ENCODE measurements around the gene THSD4. TPM values are rescaled to one million over a fixed set of nuclear protein-coding genes. Genes with fewer than 3 reads are reported as not detected.

Gene THSD4
- total RNA-seq (10 to 100 TPM; 28.8 to 42.4 TPM), polyA plus RNA-seq (1 to 10 TPM; 6.0 to 8.2 TPM)
- long read RNA-seq, donor 1, partial matches to known transcripts: 20 of 20 reads
- long read RNA-seq, donor 1, other reads (novel, unspliced or antisense): 0 of 20 reads
- long read RNA-seq, donor 2, partial matches to known transcripts: 62 of 63 reads
- long read RNA-seq, donor 2, other reads (novel, unspliced or antisense): 0 of 63 reads
- long read RNA-seq, donor 3, partial matches to known transcripts: 7 of 7 reads
- long read RNA-seq, donor 3, other reads (novel, unspliced or antisense): 0 of 7 reads
- long read RNA-seq, donor 4: 0 reads
- long read RNA-seq, donor 5, full-length matches to known transcripts: 1 of 6 reads
- long read RNA-seq, donor 5, partial matches to known transcripts: 5 of 6 reads
- long read RNA-seq, donor 5, other reads (novel, unspliced or antisense): 0 of 6 reads

GRCh38 chr15:71114887-71115566, at the start of gene THSD4:
THSD4 (plus strand) TSS chr15:71115471.
- H3K27me3 ChIP-seq (ENCODE audit: control insufficient read depth in 3 of 3, insufficient read depth in 3 of 3, low read length in 2 of 3): peaks cover 0 to 3% (median 2%) of the 10 kb centered on the region in 3 donors
- H3K36me3 ChIP-seq (ENCODE audit: control insufficient read depth in 4 of 4, insufficient read depth in 4 of 4, low read length in 4 of 4): no peaks in the 10 kb centered on the region
- no peaks in the 10 kb centered on the region for H3K9me3 ChIP-seq (ENCODE audit: control insufficient read depth in 4 of 4, insufficient read depth in 3 of 4, low read length in 3 of 4)
- H3K9ac ChIP-seq (ENCODE audit: insufficient read depth in 1 of 2, low read length in 2 of 2): peak within 1 kb of the TSS in 1 of 2 donors; percentile 14
- peak within 1 kb of the TSS; percentile 88 to 92 for H3K27ac ChIP-seq (ENCODE audit: low read depth in 1 of 2, low read length in 1 of 2)
- H3K4me1 ChIP-seq (ENCODE audit: control insufficient read depth in 5 of 5, insufficient read depth in 5 of 5, low read length in 5 of 5): peaks cover 0 to 30% (median 9%) of the 10 kb centered on the region in 5 donors
- peak; percentile 57 for TF ChIP-seq CTCF (IDR thresholded peaks at IDR 0.05; ENCODE audit: control extremely low read depth, extremely low read depth)
- peak; percentile 78 for ATAC-seq (ENCODE audit: insufficient read depth, low FRiP score)
- H3K4me3 ChIP-seq: peak within 1 kb of the TSS; percentile 54
- peak; percentile 79 to 87 (median 84) for DNase-seq
- WGBS, 2 donors: 12 to 13% methylated on average over 46 to 52 of the region's 52 CpGs

- Histone ChIP-seq H3K9ac (ENCODE audit: insufficient read depth in 1 of 2, low read length in 2 of 2) (no peak overlapping the region), H3K27ac (ENCODE audit: low read depth in 1 of 2, low read length in 1 of 2) (no peak overlapping the region), H3K4me1 (ENCODE audit: control insufficient read depth in 5 of 5, insufficient read depth in 5 of 5, low read length in 5 of 5) (peaks cover 0 to 8% (median 2%) of the 10 kb centered on the region in 5 donors), H3K9me3 (ENCODE audit: control insufficient read depth in 4 of 4, insufficient read depth in 3 of 4, low read length in 3 of 4) (no peaks in the 10 kb centered on the region), H3K36me3 (ENCODE audit: control insufficient read depth in 4 of 4, insufficient read depth in 4 of 4, low read length in 4 of 4) (no peaks in the 10 kb centered on the region), H3K27me3 (ENCODE audit: control insufficient read depth in 3 of 3, insufficient read depth in 3 of 3, low read length in 2 of 3) (no peaks in the 10 kb centered on the region), H3K4me3 (no peak overlapping the region)
- TF ChIP-seq CTCF (IDR thresholded peaks at IDR 0.05; ENCODE audit: control extremely low read depth, extremely low read depth): no peak
- ATAC-seq (ENCODE audit: insufficient read depth, low FRiP score) (no peak), DNase-seq (peak in 2 of 3 donors; percentile 47 to 83)
- WGBS, 2 donors: 84 to 91% methylated on average over 5 of the region's 5 CpGs
Measured at GRCh38 chr15:71066983-71067382, 48.3 kb upstream of the THSD4 start.

- H3K27ac ChIP-seq (ENCODE audit: low read depth in 1 of 2, low read length in 1 of 2): no peak overlapping the region
- no peaks in the 10 kb centered on the region for H3K9me3 ChIP-seq (ENCODE audit: control insufficient read depth in 4 of 4, insufficient read depth in 3 of 4, low read length in 3 of 4)
- no peaks in the 10 kb centered on the region for H3K27me3 ChIP-seq (ENCODE audit: control insufficient read depth in 3 of 3, insufficient read depth in 3 of 3, low read length in 2 of 3)
- no peak overlapping the region for H3K9ac ChIP-seq (ENCODE audit: insufficient read depth in 1 of 2, low read length in 2 of 2)
- no peak overlapping the region for H3K4me3 ChIP-seq
- WGBS, 2 donors: 73 to 82% methylated on average over 2 of the region's 2 CpGs
- no peak for ATAC-seq (ENCODE audit: insufficient read depth, low FRiP score)
- H3K4me1 ChIP-seq (ENCODE audit: control insufficient read depth in 5 of 5, insufficient read depth in 5 of 5, low read length in 5 of 5): peaks cover 0 to 3% (median 2%) of the 10 kb centered on the region in 5 donors
- H3K36me3 ChIP-seq (ENCODE audit: control insufficient read depth in 4 of 4, insufficient read depth in 4 of 4, low read length in 4 of 4): no peaks in the 10 kb centered on the region
- no peak for TF ChIP-seq CTCF (IDR thresholded peaks at IDR 0.05; ENCODE audit: control extremely low read depth, extremely low read depth)
- DNase-seq: no peak
Measured at GRCh38 chr15:71069693-71070092, 45.6 kb upstream of the THSD4 start.

Measured in lung (tissue), 16 donors.